ENCODE measurements around the gene BNC1.
"Not testable (repeated sequence)": the region's sequence is repeated elsewhere in the genome, so short reads cannot be mapped to it uniquely, and the experiment has no call there.

Gene BNC1

GRCh38 chr15:83225449-83225848 lies 59.0 kb downstream of the BNC1 start:
- no peak for DNase-seq

- not testable (repeated sequence) for DNase-seq
Measured at GRCh38 chr15:83221781-83222180, 62.7 kb downstream of the BNC1 start.

GRCh38 chr15:83219026-83219425 lies 65.4 kb downstream of the BNC1 start:
- no peak for DNase-seq

GRCh38 chr15:83215306-83215705 lies 69.2 kb downstream of the BNC1 start:
- no peak for DNase-seq

GRCh38 chr15:83210619-83211018 lies 73.8 kb downstream of the BNC1 start:
- peak; percentile 50 to 63 for DNase-seq

- DNase-seq = peak in 1 of 2 experiments; percentile 6
Measured at GRCh38 chr15:83209333-83209732, 75.1 kb downstream of the BNC1 start.

- peak in 1 of 2 experiments; percentile 20 for DNase-seq
Measured at GRCh38 chr15:83208367-83208661, 76.2 kb downstream of the BNC1 start.

- DNase-seq = peak; percentile 32 to 58
Measured at GRCh38 chr15:83207660-83208366, 76.7 kb downstream of the BNC1 start, which contains the start of gene HDGFL3. HDGFL3 (minus strand) TSS chr15:83207823; CDS start chr15:83207414, 409 bp downstream.

- DNase-seq = peak; percentile 32 to 45
Measured at GRCh38 chr15:83207009-83207659, 77.3 kb downstream of the BNC1 start.

- DNase-seq = peak in 1 of 2 experiments; percentile 20
Measured at GRCh38 chr15:83206526-83207008, 77.9 kb downstream of the BNC1 start.

All from SHP77 (cell line).